Activated CD4-positive, alpha-beta memory T cell treated with anti-CD3 and anti-CD28 coated beads for 36 hours (primary cell): ENCODE measurements around the gene PHLDA3. TPM values are rescaled to one million over a fixed set of nuclear protein-coding genes. Genes with fewer than 3 reads are reported as not detected.

Experiments
- CTCF ChIA-PET: fragments of 350-600 bp; sonication (Branson Sonifier 250); formaldehyde crosslinking; loops from one replicate; lab custom pipeline; 2021; ENCODE audit warnings: antibody characterized with exemption, inconsistent platforms; lab: Charles Lee
- POLR2A ChIA-PET: fragments of 350-600 bp; sonication (Branson Sonifier 250); formaldehyde crosslinking; loops from one replicate; lab custom pipeline; 2021; ENCODE audit warnings: antibody characterized with exemption; lab: Charles Lee
- DNase-seq: peaks from one replicate; pipeline ENCODE4 v3.0.0-alpha.2; 2020
- H3K27ac Mint-ChIP-seq: one replicate; pipeline ENCODE4 v1.8.0; 2021; ENCODE audit warnings: mixed read lengths
- H3K27me3 Mint-ChIP-seq: one replicate; pipeline ENCODE4 v1.8.0; 2021; ENCODE audit warnings: mixed read lengths
- H3K36me3 Mint-ChIP-seq: one replicate; pipeline ENCODE4 v1.8.0; 2021; ENCODE audit warnings: mixed read lengths
- H3K4me1 Mint-ChIP-seq: one replicate; pipeline ENCODE4 v1.8.0; 2021; ENCODE audit warnings: low read depth, mixed read lengths
- H3K4me3 Mint-ChIP-seq: one replicate; pipeline ENCODE4 v1.8.0; 2021; ENCODE audit warnings: mild to moderate bottlenecking, mixed read lengths
- H3K9me3 Mint-ChIP-seq: one replicate; pipeline ENCODE4 v1.8.0; 2021; ENCODE audit warnings: mixed read lengths
- intact Hi-C: fragments of 100-400 bp; cut with micrococcal nuclease; formaldehyde crosslinking; loops from one replicate; pipeline ENCODE4 v1.15.1; 2023
- total RNA-seq, 2 experiments: library from RNA; stranded (reverse); gene quantifications; one replicate each; pipeline ENCODE4 v1.2.3, GENCODE V29; 2021

PHLDA3 gene
- total RNA-seq, 2 experiments from 2014 or later = 3.4 to 4.1 TPM

DNA sequence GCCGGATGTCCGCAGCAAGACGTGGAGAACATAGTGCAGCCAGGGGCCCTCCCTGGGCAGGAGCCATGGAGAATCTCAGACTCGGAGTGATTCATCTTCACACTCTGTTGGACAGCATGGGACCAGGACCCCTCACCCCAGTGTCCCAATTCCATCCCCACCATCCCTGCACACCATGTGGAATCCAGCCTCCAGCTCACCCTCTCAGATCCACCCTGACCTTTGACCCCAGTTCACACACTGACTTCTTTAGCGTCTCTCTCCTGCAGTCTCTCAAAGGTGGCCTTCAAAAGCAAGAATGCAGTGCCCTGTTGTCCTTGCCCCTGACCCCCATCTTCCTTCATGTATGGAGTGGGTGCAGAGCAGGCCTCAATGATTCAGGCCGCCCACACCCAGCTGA, 45.3 kb downstream of the PHLDA3 start:
- CTCF ChIA-PET = no interaction called here
- no peak overlapping the region for H3K4me3 Mint-ChIP-seq
- intact Hi-C loops = no loop called here

DNA sequence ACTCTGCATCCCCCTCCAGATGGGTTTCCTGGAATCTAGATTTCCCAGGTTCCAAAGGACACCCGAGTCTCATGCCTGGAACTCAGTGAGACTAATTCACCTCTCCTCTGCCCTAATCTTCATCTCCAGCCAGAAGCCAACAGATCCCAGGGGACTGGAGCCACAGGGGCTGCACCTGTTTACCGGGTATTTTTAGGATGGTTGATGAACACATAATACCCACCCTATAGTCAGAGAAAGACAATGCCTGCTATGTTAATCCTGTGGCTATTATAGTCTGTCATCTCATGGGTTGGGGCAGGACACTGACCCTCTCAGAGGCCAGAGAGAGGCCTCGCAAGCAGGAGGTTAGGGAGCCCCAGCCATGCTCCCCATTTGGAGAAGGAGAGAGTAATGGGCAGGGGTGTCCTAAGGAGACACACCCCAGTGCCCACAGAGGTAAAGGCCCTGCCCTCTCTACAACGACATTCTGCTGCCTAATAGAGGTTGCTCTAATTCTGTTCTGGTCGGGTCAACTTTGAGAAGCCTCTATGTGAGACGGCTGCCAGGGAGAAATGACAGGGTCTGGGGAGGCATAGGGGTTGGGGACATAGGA, 46.5 kb downstream of the PHLDA3 start:
- ChIA-PET CTCF (interaction anchor here (1.1 kb wide), 1 partner anchor 13 kb away, joined by 3 read pairs; no protein-coding TSS in a partner anchor), POLR2A (no interaction called here)
- no peaks in the 10 kb centered on the region for H3K9me3 Mint-ChIP-seq
- H3K36me3 Mint-ChIP-seq = no peaks in the 10 kb centered on the region
- intact Hi-C loops = no loop called here
- H3K4me1 Mint-ChIP-seq = no peaks in the 10 kb centered on the region
- H3K4me3 Mint-ChIP-seq = no peak overlapping the region
- no peaks in the 10 kb centered on the region for H3K27me3 Mint-ChIP-seq
- no peak for DNase-seq
- H3K27ac Mint-ChIP-seq = no peak overlapping the region

More for the DNA sequence above, 45.3 kb downstream of the PHLDA3 start:
- H3K4me1 Mint-ChIP-seq = no peaks in the 10 kb centered on the region
- DNase-seq = no peak
- POLR2A ChIA-PET = no interaction called here
- no peaks in the 10 kb centered on the region for H3K36me3 Mint-ChIP-seq
- no peak overlapping the region for H3K27ac Mint-ChIP-seq
- H3K9me3 Mint-ChIP-seq = no peaks in the 10 kb centered on the region
- no peaks in the 10 kb centered on the region for H3K27me3 Mint-ChIP-seq

DNA sequence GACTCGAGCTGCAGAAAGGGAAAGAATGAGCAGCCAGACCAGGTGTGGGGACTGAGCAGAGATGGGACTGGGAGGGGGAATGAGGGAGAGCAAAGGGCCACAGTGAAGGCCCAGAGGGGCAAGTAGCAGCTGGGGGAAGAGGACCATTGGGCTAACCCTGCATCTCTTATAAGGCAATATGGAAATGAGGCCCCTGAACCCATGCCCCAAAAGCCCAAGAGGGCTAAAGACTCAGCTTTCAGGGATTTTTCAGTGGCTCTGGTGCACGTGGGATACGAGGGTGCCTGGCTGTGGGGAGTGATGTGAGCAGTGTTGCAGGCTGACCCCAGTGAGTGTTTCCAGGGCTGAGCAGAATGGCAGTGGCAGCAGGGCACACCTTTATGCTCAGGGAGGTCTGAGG, 47.0 kb downstream of the PHLDA3 start:
- Mint-ChIP-seq H3K9me3 (no peaks in the 10 kb centered on the region), H3K4me3 (no peak overlapping the region), H3K4me1 (no peaks in the 10 kb centered on the region), H3K36me3 (no peaks in the 10 kb centered on the region), H3K27ac (no peak overlapping the region), H3K27me3 (peaks cover under 1% of the 10 kb centered on the region)
- intact Hi-C loops = no loop called here
- POLR2A ChIA-PET = no interaction called here
- no peak for DNase-seq
- CTCF ChIA-PET = interaction anchor here (1.0 to 1.1 kb wide), 2 partner anchors 13 kb away, joined by 3 read pairs; no protein-coding TSS in a partner anchor

DNA sequence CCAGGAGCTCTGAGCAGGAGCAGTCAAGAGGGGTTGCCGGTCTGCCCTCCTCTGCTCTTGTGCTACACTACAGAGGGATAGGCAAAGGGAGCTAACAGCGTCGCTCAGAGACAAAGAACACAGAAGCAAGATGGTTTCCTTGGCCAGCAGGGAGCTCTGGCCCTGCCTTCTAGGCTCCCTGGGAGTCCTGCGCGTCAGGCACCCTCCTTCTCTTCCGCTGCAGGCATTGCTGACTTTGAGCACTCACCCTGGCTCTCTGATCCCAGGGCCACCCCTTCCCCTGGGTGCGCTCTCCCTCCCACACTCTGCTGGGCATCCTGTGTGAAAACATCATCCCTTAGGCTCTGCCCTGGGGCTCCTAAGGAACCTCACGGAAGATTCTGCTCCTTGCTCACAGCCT, 47.9 kb downstream of the PHLDA3 start:
- H3K4me1 Mint-ChIP-seq = no peaks in the 10 kb centered on the region
- no peak overlapping the region for H3K4me3 Mint-ChIP-seq
- intact Hi-C loops = no loop called here
- no peak overlapping the region for H3K27ac Mint-ChIP-seq
- no peaks in the 10 kb centered on the region for H3K36me3 Mint-ChIP-seq
- no peaks in the 10 kb centered on the region for H3K9me3 Mint-ChIP-seq
- peaks cover 3% of the 10 kb centered on the region for H3K27me3 Mint-ChIP-seq
- DNase-seq = no peak
- CTCF ChIA-PET = interaction anchor here (0.9 to 1.0 kb wide), 2 partner anchors 12 to 15 kb away, joined by 3 read pairs; no protein-coding TSS in a partner anchor
- POLR2A ChIA-PET = no interaction called here

DNA sequence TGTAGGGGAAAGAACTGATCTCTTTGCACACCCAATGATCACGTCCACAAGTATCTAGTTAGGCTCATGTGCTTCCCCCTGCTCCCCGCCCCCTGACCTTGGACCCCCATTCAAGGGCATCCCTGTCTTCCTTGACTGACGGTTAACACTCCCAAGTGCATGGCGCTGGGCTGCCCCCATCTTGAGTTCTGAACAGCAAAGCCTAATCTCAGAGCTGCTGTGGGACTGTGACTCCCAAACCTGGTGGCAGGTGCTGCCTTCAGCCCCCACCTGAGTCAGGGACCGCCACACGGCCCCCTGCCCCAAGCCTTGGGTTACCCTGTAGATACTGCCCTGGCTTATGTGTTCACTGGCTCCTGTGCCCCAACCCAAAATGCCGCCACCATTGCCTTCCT, 48.4 kb downstream of the PHLDA3 start:
- Mint-ChIP-seq H3K27ac (no peak overlapping the region), H3K9me3 (no peaks in the 10 kb centered on the region), H3K27me3 (peaks cover 3% of the 10 kb centered on the region), H3K4me1 (no peaks in the 10 kb centered on the region), H3K4me3 (no peak overlapping the region), H3K36me3 (no peaks in the 10 kb centered on the region)
- no peak for DNase-seq
- POLR2A ChIA-PET = no interaction called here
- intact Hi-C loops = no loop called here
- CTCF ChIA-PET = interaction anchor here (0.9 kb wide), 1 partner anchor 16 kb away, joined by 3 read pairs; no protein-coding TSS in a partner anchor

DNA sequence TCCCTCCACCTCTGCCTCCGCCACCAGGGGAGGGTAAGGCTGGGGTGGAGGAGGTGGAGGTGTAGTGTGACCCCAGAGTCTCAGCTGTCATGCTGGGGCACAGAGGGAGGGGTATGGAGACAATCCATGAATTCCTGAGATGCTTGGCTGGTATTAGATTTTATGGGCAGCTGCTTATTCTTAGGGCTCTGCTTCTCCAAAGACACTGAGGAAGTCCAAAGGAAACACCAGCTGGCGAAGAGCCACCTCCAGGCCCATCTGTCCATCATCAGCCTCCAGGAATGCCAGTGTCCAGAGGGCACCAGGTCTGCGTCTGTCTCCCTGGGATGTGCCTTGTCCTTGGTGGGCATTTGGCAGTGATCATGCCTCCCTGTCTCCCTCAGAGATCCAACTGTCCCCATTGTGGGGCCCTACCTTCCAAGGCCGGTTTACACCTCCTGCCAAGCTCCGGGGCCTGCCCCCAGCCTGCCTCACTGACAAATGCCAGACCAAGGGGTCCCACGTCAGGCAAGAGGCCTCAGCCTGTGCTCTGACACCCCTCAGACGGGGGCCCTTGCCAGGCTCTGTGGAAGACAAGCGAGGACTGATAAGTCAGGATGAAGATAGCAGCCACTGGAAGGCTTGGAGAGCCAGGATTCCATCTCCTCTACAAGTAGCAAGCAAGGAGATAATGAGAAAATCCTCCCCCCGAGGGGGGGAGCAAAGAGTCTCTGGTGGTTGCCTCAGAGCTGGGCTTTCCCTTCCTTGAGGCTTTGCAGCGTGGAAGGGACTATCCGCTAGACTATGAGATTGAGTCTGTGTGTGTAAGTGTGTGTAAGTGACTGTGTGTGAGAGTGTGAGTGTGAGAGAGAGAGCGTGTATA, 49.0 kb downstream of the PHLDA3 start:
- no peak overlapping the region for H3K4me3 Mint-ChIP-seq
- H3K27me3 Mint-ChIP-seq = peaks cover 3% of the 10 kb centered on the region
- no peaks in the 10 kb centered on the region for H3K4me1 Mint-ChIP-seq
- H3K36me3 Mint-ChIP-seq = no peaks in the 10 kb centered on the region
- no peak for DNase-seq
- intact Hi-C loops = no loop called here
- H3K27ac Mint-ChIP-seq = no peak overlapping the region
- ChIA-PET POLR2A (no interaction called here), CTCF (interaction anchor here (1.2 kb wide), 1 partner anchor 11 kb away, joined by 3 read pairs; no protein-coding TSS in a partner anchor)
- no peaks in the 10 kb centered on the region for H3K9me3 Mint-ChIP-seq

DNA sequence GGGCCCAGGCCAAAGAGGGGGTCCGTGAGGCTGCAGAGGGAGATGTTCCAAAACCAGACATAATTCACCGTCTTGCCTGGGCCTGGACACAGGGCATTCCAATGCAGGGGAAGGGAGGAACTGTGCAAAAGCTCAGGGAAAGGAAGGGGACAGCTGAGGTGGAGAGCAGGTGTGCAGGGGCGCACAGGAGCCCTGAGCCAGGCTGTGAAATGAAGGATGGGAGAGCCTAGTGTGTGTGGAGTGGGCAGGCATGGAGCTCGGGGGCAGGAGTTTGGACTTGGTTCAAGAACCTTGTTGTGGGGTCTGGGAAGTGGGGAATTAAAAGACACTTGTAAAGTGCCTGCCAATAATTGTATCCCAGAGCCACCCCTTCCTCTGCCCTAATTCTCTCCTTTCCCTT, 49.7 kb downstream of the PHLDA3 start:
- no peaks in the 10 kb centered on the region for H3K4me1 Mint-ChIP-seq
- no peak overlapping the region for H3K4me3 Mint-ChIP-seq
- no peak for DNase-seq
- no peak overlapping the region for H3K27ac Mint-ChIP-seq
- ChIA-PET POLR2A (no interaction called here), CTCF (interaction anchor here (1.2 kb wide), 1 partner anchor 10 kb away, joined by 3 read pairs; no protein-coding TSS in a partner anchor)
- peaks cover 3% of the 10 kb centered on the region for H3K27me3 Mint-ChIP-seq
- no peaks in the 10 kb centered on the region for H3K36me3 Mint-ChIP-seq
- H3K9me3 Mint-ChIP-seq = no peaks in the 10 kb centered on the region
- intact Hi-C loops = no loop called here

DNA sequence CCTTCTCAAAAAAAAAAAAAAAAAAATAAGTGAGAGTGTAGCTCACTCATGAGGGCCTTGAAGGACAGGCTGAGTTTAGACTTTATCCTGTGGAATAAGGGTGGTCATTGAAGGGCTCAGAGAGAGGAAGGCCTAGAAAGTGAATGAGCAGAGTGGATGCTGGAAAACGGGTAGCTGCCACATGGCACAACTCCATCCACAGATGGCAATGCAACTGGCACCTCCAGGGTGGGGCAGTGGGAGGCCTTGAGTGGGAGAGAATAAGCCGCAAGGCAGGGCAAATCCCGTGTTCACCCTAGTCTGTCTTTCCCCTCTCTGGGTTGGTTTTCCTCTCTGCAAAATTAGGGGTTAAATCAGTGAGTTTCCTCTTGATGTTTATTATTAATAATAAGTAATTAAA, 50.5 kb downstream of the PHLDA3 start:
- H3K27me3 Mint-ChIP-seq = peaks cover 3% of the 10 kb centered on the region
- H3K36me3 Mint-ChIP-seq = no peaks in the 10 kb centered on the region
- H3K4me3 Mint-ChIP-seq = no peak overlapping the region
- no peak for DNase-seq
- H3K4me1 Mint-ChIP-seq = no peaks in the 10 kb centered on the region
- no peak overlapping the region for H3K27ac Mint-ChIP-seq
- no peaks in the 10 kb centered on the region for H3K9me3 Mint-ChIP-seq
- ChIA-PET POLR2A (no interaction called here), CTCF (interaction anchor here (1.1 to 1.2 kb wide), 2 partner anchors 9 to 12 kb away, joined by 3 read pairs; no protein-coding TSS in a partner anchor)
- intact Hi-C loops = no loop called here

Other genes with a start within 250 kb of the PHLDA3 start
- gene PKP1, start 185.7 kb downstream of the PHLDA3 start, total RNA-seq = not detected
- not detected for gene TNNT2, start 91.5 kb downstream of the PHLDA3 start, total RNA-seq
- not detected for gene LAD1, start 69.9 kb downstream of the PHLDA3 start, total RNA-seq
- not detected for gene TNNI1, start 47.5 kb downstream of the PHLDA3 start, total RNA-seq
- 10 to 100 TPM; 48.4 to 51.8 TPM for gene CSRP1, start 37.9 kb upstream of the PHLDA3 start, total RNA-seq
- 1 to 10 TPM; 2.2 to 2.6 TPM for gene NAV1, start 69.9 kb upstream of the PHLDA3 start, total RNA-seq